ENCODE data around the gene PITX2. TPM values are rescaled to one million over a fixed set of nuclear protein-coding genes. Genes with fewer than 3 reads are reported as not detected.

Gene PITX2
- total RNA-seq, 2 donors from 2014 or later, result not detected

GRCh38 chr4:110641218-110641617 lies 18.3 kb upstream of the PITX2 start:
- Mint-ChIP-seq H3K36me3 (peaks cover 4% of the 10 kb centered on the region), H3K4me1 (ENCODE audit: low read depth in 2 of 2) (peaks cover 0 to 4% of the 10 kb centered on the region in 2 donors)

DNA sequence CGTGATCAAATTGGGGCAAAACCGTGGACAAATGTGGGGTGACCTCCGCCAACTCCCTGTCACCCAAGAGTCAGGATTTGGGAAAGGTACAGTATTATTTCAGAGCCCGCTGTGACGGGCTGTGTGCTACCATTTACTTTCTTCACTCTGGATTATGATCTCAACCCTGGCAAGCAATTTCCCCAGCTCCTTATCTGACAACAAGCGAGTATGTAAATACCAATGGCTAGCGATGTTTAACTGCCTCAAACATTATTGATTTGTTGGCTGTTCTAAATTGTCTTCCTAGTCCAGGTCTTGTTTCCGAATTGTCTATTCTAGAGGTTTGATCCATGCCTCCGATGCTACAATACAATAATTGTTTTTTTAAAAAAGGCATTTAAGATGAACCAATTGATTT lies 17.7 kb upstream of the PITX2 start:
- H3K27ac Mint-ChIP-seq, result no peak overlapping the region
- peaks cover 4% of the 10 kb centered on the region for H3K9me3 Mint-ChIP-seq
- DNase-seq (ENCODE audit: low spot score) (no peak), ATAC-seq (no peak)
- peaks cover 49 to 70% of the 10 kb centered on the region in 2 donors for H3K27me3 Mint-ChIP-seq
- H3K4me3 Mint-ChIP-seq, result no peak overlapping the region
- H3K4me1 Mint-ChIP-seq (ENCODE audit: low read depth in 2 of 2), result peaks cover 0 to 4% of the 10 kb centered on the region in 2 donors
- peaks cover 4% of the 10 kb centered on the region for H3K36me3 Mint-ChIP-seq

More at GRCh38 chr4:110641218-110641617, 18.3 kb upstream of the PITX2 start:
- H3K9me3 Mint-ChIP-seq, result peaks cover 4% of the 10 kb centered on the region
- ATAC-seq, result no peak
- H3K4me3 Mint-ChIP-seq, result no peak overlapping the region
- H3K27me3 Mint-ChIP-seq, result peaks cover 49 to 76% of the 10 kb centered on the region in 2 donors
- no peak overlapping the region for H3K27ac Mint-ChIP-seq
- DNase-seq (ENCODE audit: low spot score), result no peak

DNA sequence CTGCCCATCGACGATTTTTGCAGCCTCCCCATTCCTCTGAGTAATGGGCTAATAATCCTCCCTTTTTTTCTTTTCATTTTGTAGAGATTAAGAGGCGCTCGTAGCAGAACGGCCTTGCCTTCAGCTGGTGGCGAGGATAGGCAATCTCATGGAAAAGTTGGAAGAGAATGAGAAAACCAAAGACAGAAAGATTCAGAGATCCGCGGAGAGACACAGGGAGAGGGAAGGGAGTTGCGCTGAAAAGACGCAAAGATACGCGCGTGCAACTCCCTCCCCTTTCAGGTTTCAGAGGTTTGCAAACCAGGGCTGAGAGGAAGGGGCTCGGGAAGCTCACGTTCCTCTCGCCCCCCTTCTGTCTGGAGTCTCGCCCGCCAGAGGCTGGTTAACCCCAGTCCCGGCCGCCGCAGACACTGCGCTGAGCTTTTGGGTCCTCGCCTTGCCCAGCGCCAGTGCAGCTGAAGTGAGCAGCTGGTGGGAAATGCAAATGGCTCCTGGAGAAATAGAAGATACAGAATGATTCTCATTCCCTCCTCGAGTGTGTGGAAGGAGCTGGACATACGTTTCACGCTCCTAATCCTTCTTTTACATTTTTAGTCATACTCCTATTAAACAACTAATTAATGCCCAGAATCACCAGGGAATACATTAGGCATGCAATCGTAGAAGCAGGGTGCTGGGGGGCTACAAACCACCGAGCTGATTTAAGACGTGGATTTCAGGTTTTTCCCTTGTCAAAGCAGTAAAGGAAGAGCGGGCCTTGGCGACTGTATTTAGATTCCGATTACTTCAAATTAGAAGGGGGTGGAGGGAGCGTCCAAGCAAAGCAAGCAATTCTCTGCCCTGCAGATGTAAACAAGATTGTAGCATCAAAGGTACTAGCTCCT lies 16.6 kb upstream of the PITX2 start:
- Mint-ChIP-seq H3K36me3 (peaks cover 9% of the 10 kb centered on the region), H3K4me3 (no peak overlapping the region), H3K9me3 (peaks cover 6% of the 10 kb centered on the region), H3K27me3 (peaks cover 54 to 72% of the 10 kb centered on the region in 2 donors), H3K4me1 (ENCODE audit: low read depth in 2 of 2) (peaks cover 0 to 4% of the 10 kb centered on the region in 2 donors), H3K27ac (no peak overlapping the region)
- DNase-seq (ENCODE audit: low spot score), result no peak
- ATAC-seq, result no peak

GRCh38 chr4:110638089-110638746 lies 15.3 kb upstream of the PITX2 start:
- Mint-ChIP-seq H3K27ac (no peak overlapping the region), H3K4me1 (ENCODE audit: low read depth in 2 of 2) (peaks cover 0 to 4% of the 10 kb centered on the region in 2 donors), H3K36me3 (peaks cover 10% of the 10 kb centered on the region), H3K27me3 (peaks cover 54 to 73% of the 10 kb centered on the region in 2 donors), H3K9me3 (peaks cover 6% of the 10 kb centered on the region), H3K4me3 (no peak overlapping the region)
- ATAC-seq (no peak), DNase-seq (ENCODE audit: low spot score) (no peak)

- peaks cover 10% of the 10 kb centered on the region for H3K36me3 Mint-ChIP-seq
- H3K4me1 Mint-ChIP-seq (ENCODE audit: low read depth in 2 of 2), result peaks cover 0 to 4% of the 10 kb centered on the region in 2 donors
- H3K27ac Mint-ChIP-seq, result no peak overlapping the region
- peaks cover 6% of the 10 kb centered on the region for H3K9me3 Mint-ChIP-seq
- DNase-seq (ENCODE audit: low spot score), result no peak
- H3K4me3 Mint-ChIP-seq, result no peak overlapping the region
- peaks cover 54 to 75% of the 10 kb centered on the region in 2 donors for H3K27me3 Mint-ChIP-seq
- no peak for ATAC-seq
Observed at GRCh38 chr4:110637408-110638088, 14.7 kb upstream of the PITX2 start.

DNA sequence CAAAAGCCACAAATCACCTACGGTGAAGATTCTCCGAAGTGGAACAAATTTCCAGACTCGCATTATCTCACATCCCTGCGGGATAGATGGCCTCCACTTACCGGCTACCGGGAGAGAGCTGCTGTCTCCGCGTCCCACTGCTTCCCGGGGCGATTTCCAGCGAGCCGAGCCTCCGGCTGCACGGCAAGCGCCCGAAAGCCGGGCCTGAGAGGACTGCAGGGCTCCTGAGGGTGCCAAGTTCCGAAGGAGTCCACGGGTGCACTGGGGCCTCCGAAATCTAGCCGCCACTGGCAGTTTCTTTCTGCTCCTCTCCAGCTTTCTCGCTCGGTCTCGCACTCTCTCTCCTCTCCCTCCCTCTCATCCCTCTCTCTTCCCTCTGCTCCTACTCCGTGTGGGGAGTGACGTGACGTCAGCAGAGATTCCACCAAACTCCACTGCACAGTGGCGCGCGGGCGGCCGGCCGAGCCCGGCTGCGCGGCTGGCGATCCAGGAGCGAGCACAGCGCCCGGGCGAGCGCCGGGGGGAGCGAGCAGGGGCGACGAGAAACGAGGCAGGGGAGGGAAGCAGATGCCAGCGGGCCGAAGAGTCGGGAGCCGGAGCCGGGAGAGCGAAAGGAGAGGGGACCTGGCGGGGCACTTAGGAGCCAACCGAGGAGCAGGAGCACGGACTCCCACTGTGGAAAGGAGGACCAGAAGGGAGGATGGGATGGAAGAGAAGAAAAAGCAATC lies 14.0 kb upstream of the PITX2 start:
- no peak overlapping the region for H3K4me3 Mint-ChIP-seq
- DNase-seq (ENCODE audit: low spot score), result no peak
- peaks cover 6% of the 10 kb centered on the region for H3K9me3 Mint-ChIP-seq
- H3K4me1 Mint-ChIP-seq (ENCODE audit: low read depth in 2 of 2), result peaks cover 3 to 8% of the 10 kb centered on the region in 2 donors
- peaks cover 55 to 74% of the 10 kb centered on the region in 2 donors for H3K27me3 Mint-ChIP-seq
- no peak for ATAC-seq
- no peak overlapping the region for H3K27ac Mint-ChIP-seq
- peaks cover 14% of the 10 kb centered on the region for H3K36me3 Mint-ChIP-seq

- Mint-ChIP-seq H3K9me3 (peaks cover 6% of the 10 kb centered on the region), H3K27ac (no peak overlapping the region), H3K36me3 (peaks cover 15% of the 10 kb centered on the region), H3K4me1 (ENCODE audit: low read depth in 2 of 2) (peaks cover 6 to 9% of the 10 kb centered on the region in 2 donors), H3K27me3 (peaks cover 53 to 72% of the 10 kb centered on the region in 2 donors), H3K4me3 (no peak overlapping the region)
- ATAC-seq (no peak), DNase-seq (ENCODE audit: low spot score) (no peak)
Observed at GRCh38 chr4:110636171-110636679, 13.3 kb upstream of the PITX2 start.

GRCh38 chr4:110635163-110635865 lies 12.4 kb upstream of the PITX2 start:
- Mint-ChIP-seq H3K4me1 (ENCODE audit: low read depth in 2 of 2) (peaks cover 6 to 9% of the 10 kb centered on the region in 2 donors), H3K9me3 (peaks cover 6% of the 10 kb centered on the region), H3K27ac (no peak overlapping the region), H3K36me3 (peaks cover 15% of the 10 kb centered on the region), H3K27me3 (peaks cover 50 to 70% of the 10 kb centered on the region in 2 donors), H3K4me3 (no peak overlapping the region)
- ATAC-seq (no peak), DNase-seq (ENCODE audit: low spot score) (no peak)

GRCh38 chr4:110634350-110635162 lies 11.7 kb upstream of the PITX2 start:
- no peak overlapping the region for H3K4me3 Mint-ChIP-seq
- peaks cover 6% of the 10 kb centered on the region for H3K9me3 Mint-ChIP-seq
- H3K36me3 Mint-ChIP-seq, result peaks cover 11% of the 10 kb centered on the region
- ATAC-seq, result no peak
- DNase-seq (ENCODE audit: low spot score), result no peak
- peaks cover 49 to 70% of the 10 kb centered on the region in 2 donors for H3K27me3 Mint-ChIP-seq
- H3K4me1 Mint-ChIP-seq (ENCODE audit: low read depth in 2 of 2), result peaks cover 6 to 9% of the 10 kb centered on the region in 2 donors
- H3K27ac Mint-ChIP-seq, result no peak overlapping the region

DNA sequence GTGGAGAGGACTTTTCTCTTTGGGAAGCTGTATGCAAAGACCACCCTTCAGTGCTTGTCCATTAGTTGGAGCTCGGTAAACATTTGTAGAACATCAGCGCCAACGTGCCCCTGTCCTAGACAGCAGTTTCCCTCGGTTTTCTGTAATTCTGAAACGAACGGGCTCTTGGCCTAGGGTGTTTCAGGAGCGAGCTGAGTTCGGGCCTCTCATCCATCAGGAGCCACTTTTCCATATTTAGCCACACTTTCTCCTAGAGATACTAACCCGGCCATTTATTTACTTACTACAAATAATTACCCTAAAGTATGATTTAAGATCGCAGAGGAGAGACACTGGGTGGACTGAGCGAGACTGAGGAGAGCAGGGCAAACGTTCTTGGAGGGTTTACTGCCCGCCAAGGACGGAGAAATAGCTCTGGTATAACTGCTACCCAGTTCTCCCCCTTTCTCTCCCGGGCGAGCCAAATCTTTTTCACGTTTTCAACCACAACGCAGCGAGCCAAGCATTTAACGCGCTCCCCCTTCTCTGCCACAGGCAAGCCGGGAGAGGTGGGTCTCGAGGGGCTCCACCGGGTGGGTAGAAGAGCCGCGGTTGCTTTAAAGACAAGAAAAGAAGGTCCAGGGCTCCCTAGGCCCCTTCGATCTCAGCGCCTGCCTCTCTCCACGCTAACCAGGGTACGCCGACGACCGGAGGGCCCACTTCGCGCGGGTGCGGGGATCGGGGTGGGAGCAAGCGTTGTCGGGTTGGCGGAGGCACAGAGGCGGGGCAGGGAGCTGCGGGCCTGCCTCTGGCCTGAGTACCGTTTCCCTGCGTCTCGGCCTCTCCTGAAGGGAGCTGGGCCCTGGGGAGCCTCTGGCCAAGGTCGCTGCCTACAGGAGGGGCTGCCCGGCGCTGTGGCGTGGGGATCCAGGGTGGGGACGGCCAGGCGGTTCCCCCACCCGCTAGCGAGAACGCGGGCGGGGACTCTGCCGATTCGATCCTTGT lies 10.8 kb upstream of the PITX2 start:
- H3K4me3 Mint-ChIP-seq, result no peak overlapping the region
- peaks cover 6% of the 10 kb centered on the region for H3K9me3 Mint-ChIP-seq
- peaks cover 6 to 9% of the 10 kb centered on the region in 2 donors for H3K4me1 Mint-ChIP-seq (ENCODE audit: low read depth in 2 of 2)
- no peak for DNase-seq (ENCODE audit: low spot score)
- no peak overlapping the region for H3K27ac Mint-ChIP-seq
- peaks cover 44 to 66% of the 10 kb centered on the region in 2 donors for H3K27me3 Mint-ChIP-seq
- peaks cover 11% of the 10 kb centered on the region for H3K36me3 Mint-ChIP-seq
- no peak for ATAC-seq
